Vagina (tissue), 2 donors: ENCODE measurements around the gene NPC1L1. TPM values are rescaled to one million over a fixed set of nuclear protein-coding genes. Genes with fewer than 3 reads are reported as not detected.
A peak's percentile ranks its signal among the peaks of the same experiment; 100 is the strongest.

ENCODE experiments used
- DNase-seq, 2 donors: peaks; one replicate each; pipeline ENCODE4 v3.0.0-alpha.2; 2017; ENCODE audit errors: extremely low spot score in 2 of 2
- H3K27ac ChIP-seq: fragments of 200-600 bp; sonication (generic); one replicate; pipeline ENCODE4 v1.5.1; 2019
- H3K27me3 ChIP-seq: fragments of 200-600 bp; sonication (generic); one replicate; pipeline ENCODE4 v1.5.1; 2019
- H3K36me3 ChIP-seq, 2 donors: fragments of 200-600 bp; sonication (generic); one replicate each; pipeline ENCODE4 v1.5.1; 2017 to 2019
- H3K4me1 ChIP-seq: fragments of 200-600 bp; sonication (generic); one replicate; pipeline ENCODE4 v1.5.1; 2019
- H3K4me3 ChIP-seq, 2 donors: fragments of 200-600 bp; sonication (generic); 1 replicate in 1 of 2; 2 replicates in 1 of 2; pipeline ENCODE4 v1.5.1; 2016 to 2019
- H3K9me3 ChIP-seq: fragments of 200-600 bp; sonication (generic); one replicate; pipeline ENCODE4 v1.5.1; 2019
- POLR2A ChIP-seq, 2 donors: fragments of 450-650 bp; IDR thresholded peaks; one replicate each; pipeline ENCODE4 v1.6.1; 2017; ENCODE audit warnings: antibody characterized with exemption in 2 of 2, mild to moderate bottlenecking in 2 of 2, moderate library complexity in 2 of 2
- POLR2AphosphoS5 ChIP-seq, 2 donors: sonication (generic); formaldehyde crosslinking; IDR thresholded peaks; one replicate each; pipeline ENCODE4 v1.9.0; 2017; ENCODE audit warnings: antibody characterized with exemption in 2 of 2, mild to moderate bottlenecking in 2 of 2, low read depth in 1 of 2; ENCODE audit not compliant: insufficient read depth in 1 of 2
- intact Hi-C: fragments of 100-400 bp; cut with DNase I; formaldehyde crosslinking; loops from one replicate; pipeline ENCODE4 v1.15.1; 2023
- total RNA-seq: library from RNA; depleted of rRNA; stranded (reverse); fragments of >200 nt; gene quantifications from one replicate; pipeline ENCODE4 v1.2.3, GENCODE V29; 2016
- TF ChIP-seq, protein P1 (sequence below), 3 experiments: fragments of 450-650 bp in 2 of 3; fragments of 200-600 bp in 1 of 3; sonication (generic) in 1 of 3; IDR thresholded peaks; one replicate each; pipeline ENCODE4 v1.5.1; 2017 to 2019; ENCODE audit warnings: antibody characterized with exemption in 3 of 3, mild to moderate bottlenecking in 2 of 3, moderate library complexity in 2 of 3

NPC1L1 gene
- total RNA-seq, 1 donor from 2014 or later, result 0.49 TPM

DNA sequence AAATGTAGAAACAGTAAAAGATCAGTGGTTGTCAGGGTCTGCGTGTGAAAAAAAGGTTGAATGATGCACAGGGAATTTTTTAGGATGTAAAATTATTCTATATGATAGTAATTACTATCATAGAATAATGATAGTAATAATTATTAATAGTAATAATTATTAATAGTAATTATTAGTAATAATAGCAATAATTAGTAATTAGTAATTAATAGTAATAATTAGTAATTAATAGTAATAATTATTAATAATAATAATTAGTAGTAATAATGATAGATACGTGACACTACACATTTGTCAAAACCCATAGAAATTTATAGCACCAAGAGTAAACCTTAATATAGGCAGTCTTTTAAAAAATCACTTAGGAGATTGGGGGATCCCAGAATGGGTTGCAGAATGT lies 46.2 kb downstream of the NPC1L1 start:
- H3K36me3 ChIP-seq, result no peaks in the 10 kb centered on the region
- H3K4me1 ChIP-seq, result no peaks in the 10 kb centered on the region
- intact Hi-C loops, result no loop called here
- TF ChIP-seq POLR2A (IDR thresholded peaks at IDR 0.05) (no peak), POLR2AphosphoS5 (IDR thresholded peaks at IDR 0.05; ENCODE audit: insufficient read depth in 1 of 2, low read depth in 1 of 2) (no peak)
- TF ChIP-seq, protein P1, sequence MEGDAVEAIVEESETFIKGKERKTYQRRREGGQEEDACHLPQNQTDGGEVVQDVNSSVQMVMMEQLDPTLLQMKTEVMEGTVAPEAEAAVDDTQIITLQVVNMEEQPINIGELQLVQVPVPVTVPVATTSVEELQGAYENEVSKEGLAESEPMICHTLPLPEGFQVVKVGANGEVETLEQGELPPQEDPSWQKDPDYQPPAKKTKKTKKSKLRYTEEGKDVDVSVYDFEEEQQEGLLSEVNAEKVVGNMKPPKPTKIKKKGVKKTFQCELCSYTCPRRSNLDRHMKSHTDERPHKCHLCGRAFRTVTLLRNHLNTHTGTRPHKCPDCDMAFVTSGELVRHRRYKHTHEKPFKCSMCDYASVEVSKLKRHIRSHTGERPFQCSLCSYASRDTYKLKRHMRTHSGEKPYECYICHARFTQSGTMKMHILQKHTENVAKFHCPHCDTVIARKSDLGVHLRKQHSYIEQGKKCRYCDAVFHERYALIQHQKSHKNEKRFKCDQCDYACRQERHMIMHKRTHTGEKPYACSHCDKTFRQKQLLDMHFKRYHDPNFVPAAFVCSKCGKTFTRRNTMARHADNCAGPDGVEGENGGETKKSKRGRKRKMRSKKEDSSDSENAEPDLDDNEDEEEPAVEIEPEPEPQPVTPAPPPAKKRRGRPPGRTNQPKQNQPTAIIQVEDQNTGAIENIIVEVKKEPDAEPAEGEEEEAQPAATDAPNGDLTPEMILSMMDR (IDR thresholded peaks at IDR 0.05), result no peak
- H3K4me3 ChIP-seq, result no peak overlapping the region
- no peak overlapping the region for H3K27ac ChIP-seq
- H3K9me3 ChIP-seq, result no peaks in the 10 kb centered on the region
- no peaks in the 10 kb centered on the region for H3K27me3 ChIP-seq
- DNase-seq, result no peak

DNA sequence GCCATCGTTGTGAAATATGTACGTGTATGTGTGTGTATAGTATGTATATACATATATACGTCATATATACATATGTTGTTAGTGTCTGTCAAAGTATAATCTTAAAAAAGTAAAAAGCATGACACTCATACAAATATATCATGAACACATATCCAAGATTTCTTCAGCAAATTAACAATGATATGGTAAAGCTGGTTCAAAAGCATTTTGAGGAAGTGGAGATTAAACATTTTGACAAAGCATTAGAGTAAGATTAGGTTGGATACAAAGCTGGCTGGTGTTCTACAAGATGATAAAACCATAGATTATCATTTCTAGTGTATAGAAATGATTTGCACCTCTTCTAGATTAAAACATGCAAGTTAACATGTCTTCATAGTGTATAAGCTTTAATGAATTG lies 49.9 kb downstream of the NPC1L1 start:
- Histone ChIP-seq H3K4me3 (peak overlapping the region; percentile 96 to 97), H3K9me3 (no peaks in the 10 kb centered on the region), H3K36me3 (no peaks in the 10 kb centered on the region), H3K27me3 (no peaks in the 10 kb centered on the region), H3K4me1 (peaks cover 36% of the 10 kb centered on the region), H3K27ac (peak overlapping the region; percentile 97)
- DNase-seq, result no peak
- intact Hi-C loops, result no loop called here
- no peak for TF ChIP-seq POLR2AphosphoS5 (IDR thresholded peaks at IDR 0.05; ENCODE audit: insufficient read depth in 1 of 2, low read depth in 1 of 2)
- TF ChIP-seq, protein P1 (IDR thresholded peaks at IDR 0.05), result no peak
- no peak for TF ChIP-seq POLR2A (IDR thresholded peaks at IDR 0.05)

DNA sequence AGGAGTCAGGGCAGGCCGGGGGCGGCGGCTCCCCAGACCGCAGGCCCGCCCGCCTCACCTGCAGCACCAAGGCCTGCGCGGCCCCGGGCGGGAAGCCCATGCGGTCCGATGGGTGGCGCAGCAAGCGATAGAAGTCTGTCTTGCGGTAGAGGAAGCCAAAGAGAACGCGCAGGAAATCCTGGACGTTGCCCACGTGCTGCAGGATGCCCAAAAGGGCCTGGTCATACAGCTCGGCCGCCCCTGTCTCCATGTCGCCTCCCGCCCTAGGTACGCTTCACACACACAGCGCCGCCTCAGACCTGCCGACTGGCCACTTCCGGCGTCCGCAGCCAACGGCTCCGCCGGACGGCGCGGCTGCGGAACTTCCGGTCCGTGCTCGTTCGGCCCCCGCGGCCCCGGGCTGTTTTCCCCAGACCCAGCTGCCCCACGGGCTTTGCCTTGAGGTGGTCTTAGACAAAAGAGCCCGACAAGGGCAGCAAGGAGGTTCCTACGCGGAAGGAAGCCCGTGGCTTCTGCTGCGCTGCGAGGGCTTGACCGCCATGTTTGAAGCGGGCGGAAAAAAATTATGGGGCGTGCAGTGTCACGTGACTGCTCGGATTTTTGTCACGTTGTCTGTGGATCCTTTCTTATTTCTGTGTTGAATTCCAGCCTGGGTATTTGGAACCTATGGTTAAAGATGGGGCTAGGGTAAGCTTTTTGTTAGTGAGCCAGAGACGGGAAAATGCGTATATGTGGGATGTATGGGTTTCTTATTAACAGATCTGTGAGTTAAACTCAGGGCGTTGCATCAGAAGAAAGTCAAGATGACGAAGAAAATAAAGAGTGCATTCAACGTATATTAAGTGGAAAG lies 50.6 kb downstream of the NPC1L1 start, which contains the start of gene NUDCD3:
Gene NUDCD3 (minus strand): TSS at position 308 of the 850 bp plus-strand sequence. CDS start 58 bp downstream, at position 250.
- intact Hi-C loops, result no loop called here
- DNase-seq, result peak in 1 of 2 donors; percentile 93
- Histone ChIP-seq H3K4me1 (peaks cover 42% of the 10 kb centered on the region), H3K36me3 (no peaks in the 10 kb centered on the region), H3K9me3 (no peaks in the 10 kb centered on the region), H3K27ac (peak within 1 kb of the TSS; percentile 97), H3K27me3 (no peaks in the 10 kb centered on the region), H3K4me3 (peak within 1 kb of the TSS; percentile 96 to 97)
- peak; percentile 92 to 93 for TF ChIP-seq POLR2AphosphoS5 (IDR thresholded peaks at IDR 0.05; ENCODE audit: insufficient read depth in 1 of 2, low read depth in 1 of 2)
- TF ChIP-seq, protein P1 (IDR thresholded peaks at IDR 0.05), result no peak
- peak in 1 of 2 donors; percentile 22 for TF ChIP-seq POLR2A (IDR thresholded peaks at IDR 0.05)

DNA sequence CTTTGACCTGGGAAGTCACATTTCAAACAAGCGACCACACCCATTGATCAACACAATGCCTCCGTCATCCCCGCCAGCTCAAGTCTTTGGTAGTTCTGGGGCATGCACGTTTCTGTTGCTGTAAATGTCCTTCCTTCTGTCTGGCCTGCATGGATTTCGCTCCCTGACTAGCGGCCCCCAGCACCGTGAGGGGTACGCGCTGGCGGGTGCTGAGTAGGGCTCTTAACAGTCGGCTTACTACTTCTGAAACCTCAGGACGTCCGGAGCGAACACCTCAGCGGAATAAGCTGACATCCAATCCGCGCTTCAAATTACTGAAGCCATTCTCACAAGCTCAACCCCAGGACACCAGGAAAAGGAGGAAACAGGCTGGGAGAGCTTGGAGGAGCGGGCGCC lies 51.2 kb downstream of the NPC1L1 start:
- no peak for DNase-seq
- intact Hi-C loops, result no loop called here
- Histone ChIP-seq H3K4me3 (peak overlapping the region; percentile 96 to 97), H3K36me3 (peaks cover 0 to 4% of the 10 kb centered on the region in 2 donors), H3K4me1 (peaks cover 48% of the 10 kb centered on the region), H3K27me3 (no peaks in the 10 kb centered on the region), H3K9me3 (no peaks in the 10 kb centered on the region), H3K27ac (peak overlapping the region; percentile 97)
- TF ChIP-seq, protein P1 (IDR thresholded peaks at IDR 0.05), result no peak
- no peak for TF ChIP-seq POLR2AphosphoS5 (IDR thresholded peaks at IDR 0.05; ENCODE audit: insufficient read depth in 1 of 2, low read depth in 1 of 2)
- no peak for TF ChIP-seq POLR2A (IDR thresholded peaks at IDR 0.05)

DNA sequence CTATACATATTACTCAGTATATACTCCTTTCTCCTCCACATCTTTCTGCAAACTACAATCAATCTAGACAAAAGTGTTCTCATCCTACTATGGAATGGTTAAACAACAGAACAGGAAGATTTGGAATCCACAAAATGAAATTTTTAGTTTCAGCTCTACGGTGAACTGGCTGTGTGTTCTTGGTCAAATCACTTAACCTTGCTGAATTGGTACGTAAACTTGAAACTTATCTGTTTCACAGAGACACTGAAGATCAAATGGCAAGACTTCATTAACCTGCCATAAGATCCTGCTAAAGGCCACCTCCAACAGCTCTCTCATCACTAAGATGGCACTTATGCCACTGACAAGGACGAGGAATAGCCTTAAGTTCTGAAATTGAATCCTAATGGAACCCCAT lies 52.2 kb downstream of the NPC1L1 start:
- H3K27me3 ChIP-seq, result no peaks in the 10 kb centered on the region
- peaks cover 52% of the 10 kb centered on the region for H3K4me1 ChIP-seq
- peak overlapping the region; percentile 96 to 97 for H3K4me3 ChIP-seq
- H3K27ac ChIP-seq, result no peak overlapping the region
- intact Hi-C loops, result no loop called here
- peaks cover 0 to 14% of the 10 kb centered on the region in 2 donors for H3K36me3 ChIP-seq
- H3K9me3 ChIP-seq, result no peaks in the 10 kb centered on the region
- no peak for DNase-seq
- TF ChIP-seq POLR2A (IDR thresholded peaks at IDR 0.05), result no peak
- TF ChIP-seq POLR2AphosphoS5 (IDR thresholded peaks at IDR 0.05; ENCODE audit: insufficient read depth in 1 of 2, low read depth in 1 of 2), result no peak
- TF ChIP-seq, protein P1 (IDR thresholded peaks at IDR 0.05), result no peak
